ENCODE measurements around the gene APBB1. TPM values are rescaled to one million over a fixed set of nuclear protein-coding genes. Genes with fewer than 3 reads are reported as not detected.
A peak's percentile ranks its signal among the peaks of the same experiment; 100 is the strongest.
"Not testable (repeated sequence)": the region's sequence is repeated elsewhere in the genome, so short reads cannot be mapped to it uniquely, and the experiment has no call there.

Gene APBB1
- total and polyA plus RNA-seq, 2 experiments from 2014 or later = 43.1 to 46.2 TPM

GRCh38 chr11:6397156-6397555 is 21.7 kb downstream of the APBB1 start:
- Histone ChIP-seq H3K36me3 (ENCODE audit: low read depth) (no peaks in the 10 kb centered on the region), H2AFZ (no peak overlapping the region), H3K79me2 (ENCODE audit: insufficient read depth) (no peaks in the 10 kb centered on the region), H4K20me1 (ENCODE audit: insufficient read depth) (no peaks in the 10 kb centered on the region), H3K9ac (no peak overlapping the region), H3K4me2 (ENCODE audit: unreplicated experiment) (peak overlapping the region; percentile 52), H3K27me3 (replicated peaks; ENCODE audit: insufficient read depth) (no peaks in the 10 kb centered on the region), H3K27ac (0 out of 2 replicates have a peak overlapping the region, but pooled peaks have one; percentile 5), H3K9me2 (ENCODE audit: insufficient read depth) (no peaks in the 10 kb centered on the region), H3F3A (ENCODE audit: insufficient read depth) (peaks cover 28% of the 10 kb centered on the region), H3K4me3 (no peak overlapping the region), H3K9me3 (ENCODE audit: low read depth) (no peaks in the 10 kb centered on the region), H3K4me1 (ENCODE audit: insufficient read depth) (peaks cover 15% of the 10 kb centered on the region)
- WGBS, 2 experiments (ENCODE audit: low coverage in 1 of 2, low lambda C conversion rate in 2 of 2, missing lambda C conversion rate in 2 of 2) = 64 to 71% methylated on average over 1 of the region's 1 CpG
- DNase-seq = peak; percentile 17
- TF ChIP-seq EZH2 (IDR thresholded peaks at IDR 0.05; ENCODE audit: insufficient read depth, poor library complexity, severe bottlenecking) (no peak), EZH2phosphoT487 (IDR thresholded peaks at IDR 0.05; ENCODE audit: insufficient read depth, low read depth) (no peak)
- in situ Hi-C loops (cut with MboI) = no loop called here

GRCh38 chr11:6395470-6396060 is 23.3 kb downstream of the APBB1 start:
- Histone ChIP-seq H3K9me2 (ENCODE audit: insufficient read depth) (no peaks in the 10 kb centered on the region), H4K20me1 (ENCODE audit: insufficient read depth) (no peaks in the 10 kb centered on the region), H3F3A (ENCODE audit: insufficient read depth) (peaks cover 28% of the 10 kb centered on the region), H3K4me3 (no peak overlapping the region), H3K27ac (no peak overlapping the region), H3K9me3 (ENCODE audit: low read depth) (no peaks in the 10 kb centered on the region), H3K36me3 (ENCODE audit: low read depth) (no peaks in the 10 kb centered on the region), H3K79me2 (ENCODE audit: insufficient read depth) (peaks cover 5% of the 10 kb centered on the region; the same call in 1 of the 2 replicates), H3K4me1 (ENCODE audit: insufficient read depth) (peaks cover 15% of the 10 kb centered on the region), H2AFZ (no peak overlapping the region), H3K4me2 (ENCODE audit: unreplicated experiment) (no peak overlapping the region), H3K27me3 (replicated peaks; ENCODE audit: insufficient read depth) (no peaks in the 10 kb centered on the region), H3K9ac (no peak overlapping the region)
- TF ChIP-seq EZH2 (IDR thresholded peaks at IDR 0.05; ENCODE audit: insufficient read depth, poor library complexity, severe bottlenecking) = no peak
- DNase-seq = no peak
- in situ Hi-C loops (cut with MboI) = no loop called here
- WGBS, 2 experiments (ENCODE audit: low coverage in 1 of 2, low lambda C conversion rate in 2 of 2, missing lambda C conversion rate in 2 of 2) = 78 to 84% methylated on average over 11 to 15 of the region's 16 CpGs

- H3K9ac ChIP-seq = no peak overlapping the region
- WGBS, 2 experiments (ENCODE audit: low coverage in 1 of 2, low lambda C conversion rate in 2 of 2, missing lambda C conversion rate in 2 of 2) = 90 to 91% methylated on average over 16 of the region's 16 CpGs
Measured at GRCh38 chr11:6393989-6394670, 24.8 kb downstream of the APBB1 start.

GRCh38 chr11:6392251-6392650 is 26.6 kb downstream of the APBB1 start:
- WGBS, 2 experiments (ENCODE audit: low coverage in 1 of 2, low lambda C conversion rate in 2 of 2, missing lambda C conversion rate in 2 of 2) = 93 to 94% methylated on average over 2 to 4 of the region's 4 CpGs
- in situ Hi-C loops (cut with MboI) = not testable (repeated sequence)

More at GRCh38 chr11:6393989-6394670, 24.8 kb downstream of the APBB1 start:
- no peak for DNase-seq
- Histone ChIP-seq H4K20me1 (ENCODE audit: insufficient read depth) (no peaks in the 10 kb centered on the region), H3K4me2 (ENCODE audit: unreplicated experiment) (no peak overlapping the region), H3K27me3 (replicated peaks; ENCODE audit: insufficient read depth) (no peaks in the 10 kb centered on the region), H3K4me1 (ENCODE audit: insufficient read depth) (peaks cover 15% of the 10 kb centered on the region), H3K36me3 (ENCODE audit: low read depth) (no peaks in the 10 kb centered on the region), H3K27ac (no peak overlapping the region), H3K9me2 (ENCODE audit: insufficient read depth) (no peaks in the 10 kb centered on the region), H3K9me3 (ENCODE audit: low read depth) (no peaks in the 10 kb centered on the region), H3K4me3 (no peak overlapping the region), H2AFZ (no peak overlapping the region), H3K79me2 (ENCODE audit: insufficient read depth) (peaks cover 5% of the 10 kb centered on the region; the same call in 1 of the 2 replicates), H3F3A (ENCODE audit: insufficient read depth) (peaks cover 35% of the 10 kb centered on the region)
- no peak for TF ChIP-seq EZH2phosphoT487 (IDR thresholded peaks at IDR 0.05; ENCODE audit: insufficient read depth, low read depth)
- TF ChIP-seq EZH2 (IDR thresholded peaks at IDR 0.05; ENCODE audit: insufficient read depth, poor library complexity, severe bottlenecking) = no peak
- in situ Hi-C loops (cut with MboI) = no loop called here

More at GRCh38 chr11:6392251-6392650, 26.6 kb downstream of the APBB1 start:
- H3K9me3 ChIP-seq (ENCODE audit: low read depth); DNase-seq; H3K36me3 ChIP-seq (ENCODE audit: low read depth); H3K9me2 ChIP-seq (ENCODE audit: insufficient read depth); H3K27ac ChIP-seq; H3K79me2 ChIP-seq (ENCODE audit: insufficient read depth); H2AFZ ChIP-seq; H3K9ac ChIP-seq; H3K4me2 ChIP-seq (ENCODE audit: unreplicated experiment); H4K20me1 ChIP-seq (ENCODE audit: insufficient read depth); H3K4me3 ChIP-seq; H3K27me3 ChIP-seq (replicated peaks; ENCODE audit: insufficient read depth): not testable (repeated sequence)
- peaks cover 16% of the 10 kb centered on the region for H3K4me1 ChIP-seq (ENCODE audit: insufficient read depth)
- peaks cover 38% of the 10 kb centered on the region for H3F3A ChIP-seq (ENCODE audit: insufficient read depth)
